HG03103 (cell line): ENCODE measurements around the gene GOLGA6L10.
"Not testable (repeated sequence)": the region's sequence is repeated elsewhere in the genome, so short reads cannot be mapped to it uniquely, and the experiment has no call there.

Experiments
- ATAC-seq: cut with Tn5 transposase; IDR thresholded peaks from one replicate; pipeline ENCODE4 v1.9.1; 2021; ENCODE audit warnings: low read depth; ENCODE audit not compliant: unreplicated experiment

GOLGA6L10 gene

GRCh38 chr15:82343851-82344250 lies 5.4 kb downstream of the GOLGA6L10 start:
- ATAC-seq, result not testable (repeated sequence)

GRCh38 chr15:82342632-82343374 lies 6.5 kb downstream of the GOLGA6L10 start:
- not testable (repeated sequence) for ATAC-seq

- not testable (repeated sequence) for ATAC-seq
Observed at GRCh38 chr15:82338573-82338972, 10.7 kb downstream of the GOLGA6L10 start.

GRCh38 chr15:82338053-82338452 lies 11.2 kb downstream of the GOLGA6L10 start:
- not testable (repeated sequence) for ATAC-seq

- ATAC-seq, result not testable (repeated sequence)
Observed at GRCh38 chr15:82337051-82337450, 12.2 kb downstream of the GOLGA6L10 start.

- ATAC-seq, result not testable (repeated sequence)
Observed at GRCh38 chr15:82336180-82336647, 13.1 kb downstream of the GOLGA6L10 start.

GRCh38 chr15:82335006-82335405 lies 14.3 kb downstream of the GOLGA6L10 start:
- ATAC-seq, result not testable (repeated sequence)

GRCh38 chr15:82334554-82334932 lies 14.7 kb downstream of the GOLGA6L10 start:
- not testable (repeated sequence) for ATAC-seq

GRCh38 chr15:82333603-82334553 lies 15.4 kb downstream of the GOLGA6L10 start:
- not testable (repeated sequence) for ATAC-seq

GRCh38 chr15:82332711-82333602 lies 16.3 kb downstream of the GOLGA6L10 start:
- ATAC-seq, result not testable (repeated sequence)

- peak; percentile 54 for ATAC-seq
Observed at GRCh38 chr15:82331576-82332304, 17.5 kb downstream of the GOLGA6L10 start.

- not testable (repeated sequence) for ATAC-seq
Observed at GRCh38 chr15:82330921-82331320, 18.4 kb downstream of the GOLGA6L10 start.

GRCh38 chr15:82329039-82329438 lies 20.2 kb downstream of the GOLGA6L10 start:
- not testable (repeated sequence) for ATAC-seq

- not testable (repeated sequence) for ATAC-seq
Observed at GRCh38 chr15:82327372-82327771, 21.9 kb downstream of the GOLGA6L10 start.

- not testable (repeated sequence) for ATAC-seq
Observed at GRCh38 chr15:82326896-82327295, 22.4 kb downstream of the GOLGA6L10 start.

GRCh38 chr15:82325646-82326045 lies 23.6 kb downstream of the GOLGA6L10 start:
- ATAC-seq, result not testable (repeated sequence)

GRCh38 chr15:82324831-82325230 lies 24.4 kb downstream of the GOLGA6L10 start:
- ATAC-seq, result not testable (repeated sequence)

- not testable (repeated sequence) for ATAC-seq
Observed at GRCh38 chr15:82322488-82322887, 26.8 kb downstream of the GOLGA6L10 start.

GRCh38 chr15:82320861-82321260 lies 28.4 kb downstream of the GOLGA6L10 start:
- ATAC-seq, result not testable (repeated sequence)
